ENCODE measurements around the gene HOXB5.

- TF ChIP-seq POLR2A (IDR thresholded peaks at IDR 0.05) = peak in 1 of 2 donors; percentile 63
- TF ChIP-seq CTCF (IDR thresholded peaks at IDR 0.05) = no peak
Observed at GRCh38 chr17:48544349-48545021, 49.1 kb downstream of the HOXB5 start.
